Stomach (tissue), 9 donors: Measurements from ENCODE around the gene WDR7. TPM values are rescaled to one million over a fixed set of nuclear protein-coding genes. Genes with fewer than 3 reads are reported as not detected.

Experiments
- DNase-seq, 2 donors: peaks; one replicate each; pipeline versions ENCODE4 v3.0.0 to v3.0.0-alpha.2; 2013 to 2019
- H3K27ac ChIP-seq, 5 donors: fragments of 200-600 bp in 4 of 5; sonication (generic) in 4 of 5; one replicate each; pipeline ENCODE4 v1.5.1; 2013 to 2019; ENCODE audit warnings: mild to moderate bottlenecking in 1 of 5, moderate library complexity in 1 of 5
- H3K27me3 ChIP-seq, 3 donors: fragments of 200-600 bp; sonication (generic); one replicate each; pipeline ENCODE4 v1.5.1; 2017 to 2019; ENCODE audit warnings: mixed run types in 1 of 3
- H3K36me3 ChIP-seq, 4 donors: fragments of 200-600 bp; sonication (generic); 1 replicate in 3 of 4; 2 replicates in 1 of 4; pipeline ENCODE4 v1.5.1; 2016 to 2019
- H3K4me1 ChIP-seq, 4 donors: fragments of 200-600 bp; sonication (generic); one replicate each; pipeline ENCODE4 v1.5.1; 2016 to 2019
- H3K4me3 ChIP-seq, 4 donors: fragments of 200-600 bp; sonication (generic) in 3 of 4; one replicate each; pipeline ENCODE4 v1.5.1; 2016 to 2019; ENCODE audit warnings: mild to moderate bottlenecking in 1 of 4
- H3K9me3 ChIP-seq, 4 donors: fragments of 200-600 bp; sonication (generic); one replicate each; pipeline ENCODE4 v1.5.1; 2016 to 2019
- EP300 ChIP-seq: sonication (generic); formaldehyde crosslinking; IDR thresholded peaks from one replicate; pipeline ENCODE4 v1.6.1; 2017; ENCODE audit warnings: antibody characterized with exemption
- POLR2A ChIP-seq, 4 donors: fragments of 450-650 bp; IDR thresholded peaks; one replicate each; pipeline ENCODE4 v1.6.1; 2016; ENCODE audit warnings: antibody characterized with exemption in 4 of 4, control low read depth in 2 of 4, mild to moderate bottlenecking in 1 of 4, moderate library complexity in 1 of 4
- POLR2AphosphoS5 ChIP-seq, 3 donors: sonication (generic); formaldehyde crosslinking; IDR thresholded peaks; one replicate each; pipeline ENCODE4 v1.6.1; 2016; ENCODE audit warnings: antibody characterized with exemption in 3 of 3
- WGBS, 5 donors: extraction: QIAGEN DNeasy Blood & Tissue Kit in 3 of 5; methylation state at CpG; one replicate each; pipeline versions ENCODE4 v1.1.5 to v1.1.7; 2013 to 2018; 5-methylcytosine and 5-hydroxymethylcytosine counted together
- intact Hi-C: fragments of 100-400 bp; cut with DNase I; formaldehyde crosslinking; loops from one replicate; pipeline ENCODE4 v1.15.1; 2023; ENCODE audit warnings: low total_unique reads
- polyA plus RNA-seq, 3 donors: library from polyadenylated mRNA; stranded (reverse); fragments of 200-250 nt; gene quantifications; one replicate each; pipeline ENCODE4 v1.2.3, GENCODE V29; 2013
- total RNA-seq, 5 donors: library from RNA; depleted of rRNA; stranded (reverse); fragments of >200 nt; gene quantifications; one replicate each; pipeline versions ENCODE4 v1.1.0 to v1.2.3, GENCODE V29; 2014 to 2016
- TF ChIP-seq, protein P1 (sequence below), 7 experiments: fragments of 450-650 bp in 4 of 7; fragments of 200-600 bp in 3 of 7; sonication (generic) in 3 of 7; IDR thresholded peaks; one replicate each; pipeline ENCODE4 v1.5.1; 2016 to 2019; ENCODE audit warnings: antibody characterized with exemption in 7 of 7, control low read depth in 2 of 7, mild to moderate bottlenecking in 1 of 7
- donor health status: healthy with polysubstance abuse.
- donor health status: Bipolar disorder and iron deficiency.
- donor health status: healthy.

Gene WDR7
- total and polyA plus RNA-seq, 8 donors, result 1.7 to 250 (median 47.2) TPM

DNA sequence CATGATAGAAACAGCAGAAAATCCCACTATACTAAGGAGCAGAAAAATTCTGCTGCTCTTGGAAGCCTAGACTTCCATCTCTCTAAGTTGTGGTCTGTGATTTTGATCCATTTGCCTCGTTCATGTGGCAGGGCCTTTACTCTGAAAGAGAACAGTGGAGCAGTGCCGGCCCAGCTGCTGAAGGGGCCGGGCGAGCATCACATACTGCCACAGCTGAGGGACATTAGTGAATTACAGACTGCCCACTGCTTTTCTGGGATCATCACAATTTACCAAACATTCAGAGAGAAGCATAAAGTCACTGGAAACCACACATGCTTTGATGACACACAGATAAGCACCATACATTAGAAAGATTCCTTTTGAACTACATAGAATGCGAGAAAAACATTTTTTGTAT lies 278.7 kb downstream of the WDR7 start:
- Histone ChIP-seq H3K4me1 (peaks cover 0 to 7% (median 0%) of the 10 kb centered on the region in 4 donors), H3K4me3 (no peak overlapping the region), H3K36me3 (peaks cover 0 to 11% (median 10%) of the 10 kb centered on the region in 4 donors), H3K9me3 (no peaks in the 10 kb centered on the region), H3K27ac (no peak overlapping the region), H3K27me3 (no peaks in the 10 kb centered on the region)
- 84 to 93% (median 86%) methylated on average over 5 of the region's 5 CpGs for WGBS, 5 donors
- intact Hi-C loops, result no loop called here
- no peak for DNase-seq
- no peak for TF ChIP-seq POLR2A (IDR thresholded peaks at IDR 0.05)
- TF ChIP-seq POLR2AphosphoS5 (IDR thresholded peaks at IDR 0.05), result no peak
- TF ChIP-seq EP300, result no peak
- TF ChIP-seq, protein P1, sequence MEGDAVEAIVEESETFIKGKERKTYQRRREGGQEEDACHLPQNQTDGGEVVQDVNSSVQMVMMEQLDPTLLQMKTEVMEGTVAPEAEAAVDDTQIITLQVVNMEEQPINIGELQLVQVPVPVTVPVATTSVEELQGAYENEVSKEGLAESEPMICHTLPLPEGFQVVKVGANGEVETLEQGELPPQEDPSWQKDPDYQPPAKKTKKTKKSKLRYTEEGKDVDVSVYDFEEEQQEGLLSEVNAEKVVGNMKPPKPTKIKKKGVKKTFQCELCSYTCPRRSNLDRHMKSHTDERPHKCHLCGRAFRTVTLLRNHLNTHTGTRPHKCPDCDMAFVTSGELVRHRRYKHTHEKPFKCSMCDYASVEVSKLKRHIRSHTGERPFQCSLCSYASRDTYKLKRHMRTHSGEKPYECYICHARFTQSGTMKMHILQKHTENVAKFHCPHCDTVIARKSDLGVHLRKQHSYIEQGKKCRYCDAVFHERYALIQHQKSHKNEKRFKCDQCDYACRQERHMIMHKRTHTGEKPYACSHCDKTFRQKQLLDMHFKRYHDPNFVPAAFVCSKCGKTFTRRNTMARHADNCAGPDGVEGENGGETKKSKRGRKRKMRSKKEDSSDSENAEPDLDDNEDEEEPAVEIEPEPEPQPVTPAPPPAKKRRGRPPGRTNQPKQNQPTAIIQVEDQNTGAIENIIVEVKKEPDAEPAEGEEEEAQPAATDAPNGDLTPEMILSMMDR (IDR thresholded peaks at IDR 0.05), result no peak

DNA sequence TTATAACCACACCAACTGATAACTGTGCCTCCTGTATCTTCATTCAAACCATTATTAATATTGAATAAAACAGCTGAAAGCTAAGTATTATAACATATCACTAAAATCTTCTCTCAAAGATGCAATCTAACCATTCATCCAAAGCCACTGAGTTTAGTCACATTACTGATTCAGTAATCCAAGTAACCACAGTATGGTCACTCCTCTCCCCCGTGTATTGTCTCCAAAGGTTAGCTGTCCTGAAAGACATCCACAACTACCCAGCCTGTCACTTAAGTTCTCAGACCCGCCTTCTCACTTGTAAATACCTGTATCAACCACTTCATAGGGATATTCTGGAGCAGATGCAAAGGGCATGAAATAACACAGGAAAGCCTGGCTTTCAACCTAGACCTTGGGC lies 282.3 kb downstream of the WDR7 start:
- WGBS, 5 donors, result 84 to 91% (median 87%) methylated on average over 2 of the region's 2 CpGs
- DNase-seq, result no peak
- no peaks in the 10 kb centered on the region for H3K9me3 ChIP-seq
- no peak overlapping the region for H3K4me3 ChIP-seq
- TF ChIP-seq EP300 (no peak), POLR2A (IDR thresholded peaks at IDR 0.05) (no peak), POLR2AphosphoS5 (IDR thresholded peaks at IDR 0.05) (no peak)
- TF ChIP-seq, protein P1 (IDR thresholded peaks at IDR 0.05), result no peak
- no peaks in the 10 kb centered on the region for H3K27me3 ChIP-seq
- H3K27ac ChIP-seq, result no peak overlapping the region
- peaks cover 0 to 32% (median 25%) of the 10 kb centered on the region in 4 donors for H3K36me3 ChIP-seq
- intact Hi-C loops, result no loop called here
- H3K4me1 ChIP-seq, result peaks cover 0 to 7% (median 0%) of the 10 kb centered on the region in 4 donors

DNA sequence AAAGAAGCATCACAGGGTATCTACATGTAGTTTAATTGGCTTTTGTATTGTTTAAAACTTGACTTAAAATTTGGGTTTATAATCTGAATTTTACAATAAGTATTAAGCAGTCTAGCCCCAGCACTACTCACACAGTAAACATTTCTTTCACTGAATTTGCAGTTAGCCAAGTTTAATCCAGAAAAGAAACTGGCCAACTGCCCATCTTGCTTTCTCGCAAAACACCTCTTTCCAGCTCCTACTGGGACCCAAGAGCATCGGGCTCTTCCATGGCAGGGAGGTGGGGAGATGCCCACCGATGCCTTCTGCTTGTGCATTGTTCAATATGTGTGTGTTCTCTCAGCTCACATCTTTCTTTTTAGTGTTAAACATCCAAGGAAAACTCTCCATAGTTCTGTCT lies 283.0 kb downstream of the WDR7 start:
- intact Hi-C loops, result no loop called here
- peaks cover 0 to 7% (median 0%) of the 10 kb centered on the region in 4 donors for H3K4me1 ChIP-seq
- no peak for TF ChIP-seq POLR2A (IDR thresholded peaks at IDR 0.05)
- TF ChIP-seq, protein P1 (IDR thresholded peaks at IDR 0.05), result no peak
- TF ChIP-seq EP300, result no peak
- no peak for TF ChIP-seq POLR2AphosphoS5 (IDR thresholded peaks at IDR 0.05)
- H3K4me3 ChIP-seq, result no peak overlapping the region
- H3K36me3 ChIP-seq, result peaks cover 0 to 32% (median 25%) of the 10 kb centered on the region in 4 donors
- no peak overlapping the region for H3K27ac ChIP-seq
- no peak for DNase-seq
- WGBS, 5 donors, result 71 to 88% (median 81%) methylated on average over 3 of the region's 3 CpGs
- no peaks in the 10 kb centered on the region for H3K9me3 ChIP-seq
- H3K27me3 ChIP-seq, result no peaks in the 10 kb centered on the region

DNA sequence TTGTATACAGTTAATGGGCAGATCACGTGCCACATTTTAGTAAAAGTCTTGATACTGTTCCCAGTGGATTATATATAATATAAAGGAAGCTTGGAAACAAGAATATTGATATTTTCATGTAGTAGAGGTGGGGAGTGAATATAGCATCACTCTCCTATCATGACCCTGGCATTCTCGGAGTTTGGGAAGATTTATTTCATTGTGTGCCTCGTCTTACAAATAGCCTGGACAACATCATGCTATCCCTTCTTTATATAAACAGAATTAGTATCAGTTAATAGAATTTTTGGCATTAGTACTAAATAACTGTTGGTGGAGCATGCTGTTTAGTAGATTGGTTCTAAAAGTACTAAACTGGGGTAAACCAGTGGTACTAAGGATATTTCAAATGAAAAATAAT lies 283.7 kb downstream of the WDR7 start:
- TF ChIP-seq POLR2AphosphoS5 (IDR thresholded peaks at IDR 0.05), result no peak
- no peak for TF ChIP-seq POLR2A (IDR thresholded peaks at IDR 0.05)
- H3K4me3 ChIP-seq, result no peak overlapping the region
- DNase-seq, result no peak
- H3K36me3 ChIP-seq, result peaks cover 0 to 32% (median 27%) of the 10 kb centered on the region in 4 donors
- H3K27me3 ChIP-seq, result no peaks in the 10 kb centered on the region
- intact Hi-C loops, result no loop called here
- H3K9me3 ChIP-seq, result no peaks in the 10 kb centered on the region
- H3K27ac ChIP-seq, result no peak overlapping the region
- H3K4me1 ChIP-seq, result peaks cover 0 to 7% (median 0%) of the 10 kb centered on the region in 4 donors
- 78 to 86% (median 80%) methylated on average over 3 of the region's 3 CpGs for WGBS, 5 donors

DNA sequence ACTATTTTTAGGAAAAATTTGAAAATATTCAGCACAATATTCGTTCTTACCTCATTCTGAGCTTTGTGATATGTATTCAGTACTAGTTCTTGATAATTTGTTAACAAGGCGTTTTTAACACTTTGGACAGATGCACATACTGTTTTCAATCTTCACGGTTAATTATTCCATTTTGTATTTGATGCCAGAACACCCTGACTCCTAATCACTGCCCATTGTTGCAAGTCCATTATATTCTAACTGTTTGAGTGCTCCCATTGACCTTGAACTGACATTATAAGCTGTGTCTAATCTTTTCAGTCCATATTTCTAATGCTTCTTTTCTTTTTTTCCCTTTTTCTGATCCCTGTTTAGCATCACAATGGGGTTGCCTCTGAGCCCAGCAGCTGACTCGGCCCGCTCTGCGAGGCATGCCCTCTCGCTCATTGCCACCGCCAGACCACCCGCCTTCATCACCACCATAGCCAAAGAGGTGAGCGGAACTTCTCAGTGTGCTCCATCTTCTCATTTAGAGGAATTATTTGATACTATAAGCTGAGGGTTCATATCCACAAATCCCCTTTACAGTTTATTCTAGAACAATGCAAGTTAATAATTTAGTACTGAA lies 284.4 kb downstream of the WDR7 start:
- H3K4me3 ChIP-seq, result no peak overlapping the region
- no peaks in the 10 kb centered on the region for H3K27me3 ChIP-seq
- TF ChIP-seq POLR2A (IDR thresholded peaks at IDR 0.05) (no peak), POLR2AphosphoS5 (IDR thresholded peaks at IDR 0.05) (no peak), EP300 (no peak)
- TF ChIP-seq, protein P1 (IDR thresholded peaks at IDR 0.05), result no peak
- peaks cover 0 to 32% (median 27%) of the 10 kb centered on the region in 4 donors for H3K36me3 ChIP-seq
- no peak overlapping the region for H3K27ac ChIP-seq
- intact Hi-C loops, result no loop called here
- no peaks in the 10 kb centered on the region for H3K9me3 ChIP-seq
- no peak for DNase-seq
- H3K4me1 ChIP-seq, result peaks cover 0 to 7% (median 0%) of the 10 kb centered on the region in 4 donors
- WGBS, 5 donors, result 94 to 97% (median 96%) methylated on average over 10 of the region's 10 CpGs
